HG03558 (cell line): Measurements from ENCODE around the gene AGO3.

Experiments used
- ATAC-seq: cut with Tn5 transposase; IDR thresholded peaks from one replicate; pipeline ENCODE4 v1.9.1; 2021; ENCODE audit warnings: moderate number of reproducible peaks; ENCODE audit not compliant: unreplicated experiment; ENCODE audit errors: extremely low read depth

Gene AGO3

DNA sequence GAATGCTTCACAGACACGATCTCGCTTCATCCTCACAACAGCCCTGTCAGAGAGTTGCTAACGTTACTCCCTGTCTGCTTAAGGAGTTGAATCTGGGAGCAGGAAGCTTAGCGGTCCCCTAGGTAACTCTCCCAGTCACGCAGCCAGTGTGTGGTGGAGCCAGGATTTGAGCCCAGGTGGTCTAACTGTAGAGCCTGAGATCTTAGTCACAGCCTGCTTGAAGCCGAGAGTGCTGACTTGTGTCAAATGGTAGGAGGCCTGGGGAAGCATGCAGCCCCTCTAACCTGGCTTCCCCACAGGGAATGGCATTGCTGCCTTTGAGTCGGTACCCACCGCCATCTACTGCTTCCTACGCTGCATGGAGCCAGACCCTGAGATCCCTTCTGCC lies 161.9 kb downstream of the AGO3 start:
- ATAC-seq = no peak

DNA sequence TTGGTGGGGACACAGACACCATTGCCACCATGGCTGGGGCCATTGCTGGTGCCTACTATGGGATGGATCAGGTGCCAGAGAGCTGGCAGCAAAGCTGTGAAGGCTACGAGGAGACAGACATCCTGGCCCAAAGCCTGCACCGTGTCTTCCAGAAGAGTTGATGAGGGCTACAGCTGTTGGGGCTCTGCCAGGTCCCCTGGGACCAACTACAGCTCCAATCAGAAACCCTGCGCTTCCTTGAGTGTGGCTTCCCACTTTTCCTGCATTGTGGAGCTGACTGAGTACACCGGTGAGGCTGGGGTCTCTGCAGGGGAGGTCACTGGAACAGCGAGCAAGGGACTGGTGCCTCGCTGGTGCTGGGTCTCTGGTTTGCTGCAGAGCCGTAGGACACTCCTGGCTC lies 162.3 kb downstream of the AGO3 start:
- ATAC-seq = no peak

DNA sequence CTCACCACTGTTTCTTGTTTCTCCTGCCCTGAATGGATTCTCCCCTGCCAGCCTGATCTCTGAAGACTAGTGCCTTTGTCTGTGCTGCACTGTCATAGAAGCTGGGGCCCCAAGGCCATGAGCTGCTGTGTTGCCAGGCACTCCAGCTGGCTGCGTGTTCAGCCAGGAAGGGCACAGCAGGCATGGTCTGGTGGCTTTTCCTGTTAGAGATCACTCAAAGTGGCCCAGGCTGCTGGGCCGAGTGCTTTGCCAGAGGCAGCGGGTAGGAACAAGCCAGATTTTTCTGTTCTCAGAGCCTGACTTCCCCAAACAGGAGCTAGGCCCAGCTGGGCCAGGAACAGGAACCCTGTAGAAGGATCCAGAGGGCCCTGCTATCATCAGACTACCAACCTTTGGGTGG lies 163.0 kb downstream of the AGO3 start:
- ATAC-seq = no peak

DNA sequence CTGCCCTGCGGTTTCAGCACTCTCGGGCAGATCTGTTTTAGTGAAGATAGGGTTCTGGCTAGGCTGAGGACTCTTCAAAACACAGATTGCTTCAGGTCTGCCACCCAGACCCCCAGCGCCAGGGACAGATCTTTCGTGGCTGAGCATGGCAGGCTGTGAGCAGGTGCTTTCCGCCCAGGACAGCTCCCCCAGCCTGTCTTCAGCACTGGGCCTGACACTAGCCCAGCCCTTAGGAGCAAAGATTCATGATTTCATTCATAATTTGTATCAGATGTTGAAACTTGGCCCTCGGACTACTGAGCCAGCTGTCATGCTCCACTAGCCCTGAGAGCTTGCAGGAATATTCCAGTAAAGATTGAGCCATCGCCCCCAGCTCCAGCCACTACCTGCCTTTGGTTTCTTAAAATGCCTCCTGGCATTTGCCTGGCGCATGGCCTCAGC lies 163.7 kb downstream of the AGO3 start:
- ATAC-seq = no peak

DNA sequence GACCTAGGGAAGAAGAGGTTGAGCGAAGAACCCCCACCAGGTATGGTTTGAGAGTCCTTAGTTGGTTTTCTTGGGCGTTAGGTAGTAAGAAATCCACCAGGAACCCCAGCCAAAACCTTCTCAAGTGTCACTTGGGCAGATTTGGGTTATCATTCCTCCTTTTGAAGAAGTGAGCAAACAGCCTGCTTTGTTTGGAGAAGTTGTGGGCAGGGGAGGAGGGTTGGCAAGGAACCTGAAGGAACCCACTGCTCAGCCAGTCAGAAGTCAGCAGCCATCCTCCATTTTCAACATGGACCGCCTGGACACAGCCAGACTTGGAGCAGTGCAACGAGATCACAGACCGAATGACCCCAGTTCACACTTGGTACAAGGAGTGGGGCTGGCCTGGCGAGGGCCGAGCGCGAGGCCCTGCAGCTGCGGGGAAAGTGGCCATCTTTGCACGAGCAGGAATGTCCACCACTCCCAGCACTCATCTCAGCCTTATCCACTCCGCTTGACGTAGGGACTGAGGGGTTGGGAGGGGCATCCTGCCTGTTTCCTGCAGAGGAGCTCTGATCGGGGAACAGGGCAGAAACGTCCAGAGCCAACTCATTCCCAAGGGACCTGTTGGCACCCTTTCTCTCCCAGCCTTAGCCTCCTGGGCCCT lies 165.0 kb downstream of the AGO3 start:
- ATAC-seq = no peak

DNA sequence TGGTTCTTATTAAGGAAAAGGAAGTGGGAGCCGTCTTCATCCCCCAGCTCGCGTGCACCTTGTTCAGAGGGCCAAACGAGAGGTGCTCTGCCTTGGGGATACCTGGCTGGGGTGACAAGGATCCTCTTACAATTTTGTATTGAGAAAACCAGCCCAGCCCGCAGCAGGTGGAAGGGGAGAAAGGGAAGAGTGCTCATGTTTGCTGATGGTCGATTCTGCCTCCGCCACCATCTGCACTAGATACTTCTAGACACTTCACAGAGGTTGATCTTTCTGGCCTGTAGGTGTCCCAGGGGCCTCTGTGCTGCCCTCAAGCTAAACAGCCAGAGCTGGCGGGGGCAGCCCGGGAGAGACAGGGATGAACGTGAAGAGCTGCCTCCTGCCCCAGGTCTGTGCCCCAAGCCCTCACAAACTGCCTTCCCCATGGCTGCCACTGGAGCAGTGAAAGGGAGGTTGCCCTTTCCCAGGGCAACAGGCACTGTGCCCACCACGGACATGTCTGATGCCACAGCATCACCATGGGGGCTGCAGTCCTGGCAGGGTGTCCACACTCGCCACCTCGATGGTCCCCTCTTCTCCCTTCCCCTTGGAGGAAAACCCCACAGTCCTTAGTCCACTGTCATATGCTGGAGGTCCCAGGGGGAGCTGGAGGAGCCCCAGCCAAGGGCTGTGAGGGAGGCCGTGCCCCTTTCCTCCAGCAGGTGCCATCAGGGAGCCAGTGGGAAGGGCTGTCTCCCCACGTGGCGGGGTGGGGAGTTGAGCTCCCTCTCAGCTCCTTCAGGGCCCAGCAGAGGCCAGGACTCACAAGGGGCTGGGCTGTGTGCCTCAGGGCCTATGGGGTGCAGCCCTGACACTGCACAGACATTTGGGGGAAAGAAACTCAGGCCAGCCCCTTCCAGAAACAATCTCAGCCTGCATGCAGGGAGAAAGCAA lies 165.9 kb downstream of the AGO3 start:
- ATAC-seq = no peak

DNA sequence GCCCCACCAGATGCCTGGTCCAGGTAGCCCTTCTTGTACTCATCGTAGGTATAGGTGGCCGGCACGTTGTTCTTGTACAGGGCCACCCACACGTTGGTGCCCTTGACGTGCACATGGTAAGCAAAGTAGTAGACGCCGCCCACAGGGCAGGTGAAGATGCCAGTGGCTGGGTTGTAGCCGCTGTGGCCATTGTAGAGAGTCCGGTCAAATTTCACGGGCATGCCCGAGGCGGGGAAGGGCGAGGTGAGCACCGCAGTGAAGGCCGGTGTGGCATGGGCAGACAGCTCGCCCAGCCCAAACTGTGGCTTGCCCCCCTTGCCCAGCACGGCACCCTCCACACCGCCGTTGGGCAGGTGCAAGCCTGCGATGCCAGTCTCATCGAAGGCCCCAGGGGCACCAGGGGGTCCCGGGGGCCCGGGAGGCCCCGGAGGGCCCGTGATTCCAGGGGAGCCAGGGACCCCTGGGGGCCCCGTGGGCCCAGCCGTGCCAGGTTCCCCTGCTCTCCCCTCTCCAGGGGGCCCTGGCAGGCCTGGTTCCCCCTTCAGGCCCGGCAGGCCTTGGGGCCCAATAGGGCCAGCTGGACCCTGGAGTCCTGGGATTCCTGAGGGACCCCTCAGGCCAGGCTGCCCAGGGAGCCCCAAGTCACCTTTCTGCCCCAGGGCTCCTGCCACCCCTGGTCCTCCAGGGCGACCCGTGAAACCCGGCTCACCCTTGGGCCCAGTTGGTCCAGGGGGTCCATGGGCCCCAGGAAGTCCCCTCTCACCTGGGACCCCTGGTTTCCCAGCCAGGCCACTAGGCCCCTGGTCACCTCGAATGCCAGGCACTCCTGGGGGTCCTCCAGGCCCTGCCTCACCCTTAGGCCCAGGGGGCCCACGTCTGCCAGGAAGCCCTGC lies 167.0 kb downstream of the AGO3 start:
- ATAC-seq = no peak

DNA sequence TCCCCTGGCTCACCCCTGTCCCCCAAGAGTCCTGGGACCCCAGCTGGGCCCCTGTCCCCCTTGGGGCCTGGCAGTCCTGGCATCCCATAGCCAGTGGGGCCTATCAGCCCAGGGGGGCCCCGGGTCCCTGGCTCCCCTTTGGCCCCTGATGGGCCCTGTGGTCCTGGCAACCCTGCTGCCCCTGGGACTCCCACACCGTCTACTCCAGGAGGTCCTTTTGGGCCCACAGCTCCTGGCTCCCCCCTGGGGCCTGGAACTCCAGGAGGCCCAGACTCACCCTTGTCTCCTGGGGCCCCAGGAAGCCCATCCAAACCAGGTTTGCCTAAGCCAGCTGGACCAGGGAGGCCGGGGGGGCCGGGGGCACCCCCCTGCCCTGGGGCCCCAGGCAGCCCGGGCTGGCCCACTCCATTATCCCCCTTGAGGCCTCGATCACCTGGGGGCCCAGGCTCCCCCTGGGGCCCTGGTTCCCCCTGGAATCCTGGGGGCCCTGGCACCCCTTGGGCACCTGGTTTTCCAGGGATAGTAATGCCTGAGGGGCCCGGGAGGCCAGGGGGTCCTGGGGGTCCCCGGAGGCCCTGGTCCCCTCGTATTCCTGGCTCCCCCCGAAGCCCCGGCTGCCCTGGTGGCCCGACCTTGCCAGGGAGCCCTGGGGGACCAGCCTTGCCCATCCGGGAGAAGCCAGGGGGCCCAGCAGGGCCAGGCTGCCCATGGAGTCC lies 167.9 kb downstream of the AGO3 start:
- ATAC-seq = no peak

DNA sequence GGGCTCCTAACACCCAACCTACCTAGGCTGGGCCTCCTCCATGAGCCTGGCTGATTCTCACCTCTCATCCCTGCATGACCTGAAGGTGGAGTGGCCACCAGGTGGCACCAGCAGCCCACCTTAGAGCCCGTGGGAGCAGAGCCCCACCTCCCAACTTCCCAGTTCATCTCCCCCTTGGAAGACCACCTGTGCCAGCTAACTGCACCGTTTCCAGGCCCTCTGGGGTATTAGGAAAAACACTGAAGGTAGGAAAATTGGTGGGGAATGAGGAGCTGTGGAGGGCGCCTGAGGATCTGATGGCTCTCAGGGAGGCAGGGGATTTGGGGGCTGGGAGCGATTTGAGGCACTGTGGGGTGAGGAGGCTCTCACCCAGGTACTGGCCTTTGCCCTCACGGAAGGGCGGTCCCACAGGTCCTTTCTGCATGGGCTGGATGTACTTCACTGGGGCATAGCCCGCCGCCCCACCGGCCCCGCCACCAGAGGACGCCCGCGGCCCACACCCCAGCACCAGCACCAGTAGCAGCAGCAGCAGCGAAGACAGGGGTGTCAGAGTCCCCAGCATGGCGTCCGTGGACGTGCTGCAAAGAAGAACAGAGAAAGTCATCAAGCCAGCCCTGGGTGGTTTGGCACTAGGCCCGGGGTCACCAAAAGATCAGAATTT lies 168.9 kb downstream of the AGO3 start:
- ATAC-seq = no peak

DNA sequence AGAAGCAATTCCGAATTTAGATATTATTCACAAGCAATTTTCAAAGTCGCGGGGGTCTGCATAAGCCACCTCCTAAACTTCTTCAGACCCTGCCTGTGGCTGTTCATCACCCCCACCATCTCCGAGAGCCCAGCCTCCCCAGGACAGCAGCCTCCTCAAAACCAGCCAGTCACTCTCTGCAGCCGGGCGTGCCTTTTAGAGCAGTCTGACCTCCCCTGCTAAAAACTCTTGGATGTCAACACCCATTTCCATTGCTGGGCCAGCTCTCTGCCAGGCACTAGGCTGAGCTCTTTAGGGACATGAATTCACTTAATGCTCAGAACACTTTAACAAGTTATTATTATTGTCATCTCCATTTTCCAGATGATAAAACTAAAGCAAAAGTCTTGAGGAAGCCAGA lies 169.5 kb downstream of the AGO3 start:
- ATAC-seq = no peak

DNA sequence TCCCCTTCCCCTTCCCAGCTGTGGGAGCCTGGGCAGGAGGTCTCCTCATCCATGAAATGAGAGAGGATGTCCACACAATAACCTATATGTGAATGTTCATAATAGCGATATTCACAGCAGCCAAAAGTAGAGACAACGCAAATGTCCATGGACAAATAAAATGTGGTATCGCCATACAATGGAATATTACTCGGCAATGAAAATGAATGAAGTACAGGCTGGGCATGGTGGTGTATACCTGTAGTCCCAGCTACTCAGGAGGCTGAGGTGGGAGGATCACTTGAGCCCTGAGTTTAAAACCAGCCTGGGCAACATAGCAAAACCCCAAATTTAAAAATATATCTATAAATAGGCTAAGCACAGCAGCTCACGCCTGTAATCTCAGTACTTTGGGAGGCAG lies 170.6 kb downstream of the AGO3 start:
- ATAC-seq = no peak

DNA sequence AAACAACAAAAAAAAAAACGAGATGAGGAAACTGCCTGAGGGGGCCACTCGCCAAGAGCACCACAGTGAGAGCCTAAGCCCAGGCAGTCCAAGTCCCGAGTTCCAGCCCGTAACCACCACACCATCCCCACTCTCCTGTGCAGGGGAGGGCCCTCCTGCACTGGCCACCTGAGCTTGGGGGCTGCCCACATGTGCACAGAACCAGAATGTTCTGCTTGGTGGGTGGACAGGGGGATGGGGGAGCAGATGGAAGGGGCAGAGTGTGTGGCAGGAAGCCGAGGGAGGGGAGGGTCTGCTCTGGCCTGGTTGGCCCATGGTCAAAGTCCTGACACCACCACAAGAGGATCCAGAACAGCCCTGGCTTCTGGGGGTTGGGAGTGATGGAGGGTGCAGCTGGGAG lies 175.4 kb downstream of the AGO3 start:
- no peak for ATAC-seq

DNA sequence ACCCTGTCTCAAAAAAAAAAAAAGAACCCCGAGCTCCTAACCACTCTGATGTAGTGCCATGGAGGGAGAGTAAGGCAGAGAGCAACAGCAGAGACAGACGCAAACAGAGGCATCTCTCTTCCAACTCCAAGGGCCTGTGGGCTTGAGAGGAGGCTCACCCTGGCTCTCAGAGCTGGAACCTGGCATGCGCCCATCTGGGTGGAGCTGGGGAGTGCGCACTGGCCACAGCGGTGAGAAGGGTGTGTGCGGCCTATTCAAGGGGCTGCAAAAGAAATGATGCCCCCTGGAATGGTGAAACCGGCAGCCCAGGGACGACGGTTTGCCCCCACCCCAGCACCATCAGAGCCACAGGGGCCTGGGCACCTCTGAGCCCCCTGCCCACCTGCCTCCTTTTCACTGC lies 176.5 kb downstream of the AGO3 start:
- ATAC-seq = no peak

DNA sequence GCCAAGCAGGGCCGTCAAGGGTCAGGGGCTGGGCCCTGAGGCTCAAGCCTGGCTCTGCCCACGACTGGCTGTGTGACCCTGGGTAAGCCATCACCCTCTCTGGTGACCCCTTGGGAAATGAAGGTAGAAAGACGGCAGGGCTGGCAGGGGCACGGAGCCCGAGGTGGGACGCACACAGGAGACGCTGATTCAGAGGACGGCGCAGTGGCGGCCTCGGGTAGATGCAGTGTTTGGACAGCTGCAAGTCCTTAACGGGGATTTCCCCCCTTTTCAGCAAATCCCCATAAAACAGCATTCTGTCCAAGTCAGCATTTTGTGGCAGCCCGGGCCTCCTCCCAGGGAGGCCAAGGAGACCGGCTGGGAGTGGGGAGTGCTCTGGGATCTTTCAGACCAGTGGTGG lies 177.4 kb downstream of the AGO3 start:
- no peak for ATAC-seq

DNA sequence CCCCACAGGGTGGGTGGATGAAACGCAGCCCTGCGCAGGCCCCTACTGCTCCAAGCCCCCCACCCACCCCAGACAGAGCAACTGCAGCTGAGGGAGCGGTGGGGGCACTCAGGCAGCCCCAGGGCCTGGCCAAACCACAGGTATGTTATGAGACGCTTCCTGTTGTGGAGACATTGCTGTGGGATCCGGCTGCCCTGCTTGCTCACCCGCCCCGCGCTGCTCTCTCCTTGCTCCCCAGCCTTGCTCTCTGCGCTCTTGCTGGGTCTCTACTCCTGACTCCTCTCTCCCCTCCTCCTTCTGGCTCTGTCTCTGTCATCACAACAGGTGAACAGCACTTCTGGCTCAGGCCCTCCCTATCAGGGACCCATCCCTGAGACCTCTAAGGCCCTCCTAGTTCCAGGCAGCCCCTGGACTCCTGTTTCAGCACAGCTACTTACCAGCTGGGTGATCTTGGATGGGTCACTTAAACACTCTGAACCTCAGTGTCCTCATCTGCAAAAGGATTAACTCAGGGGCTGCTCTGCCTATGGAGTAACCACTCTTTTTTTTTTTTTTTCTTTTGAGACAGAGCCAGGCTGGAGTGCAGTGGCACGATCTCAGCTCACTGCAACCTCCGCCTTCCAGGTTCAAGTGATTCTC lies 178.3 kb downstream of the AGO3 start:
- no peak for ATAC-seq

DNA sequence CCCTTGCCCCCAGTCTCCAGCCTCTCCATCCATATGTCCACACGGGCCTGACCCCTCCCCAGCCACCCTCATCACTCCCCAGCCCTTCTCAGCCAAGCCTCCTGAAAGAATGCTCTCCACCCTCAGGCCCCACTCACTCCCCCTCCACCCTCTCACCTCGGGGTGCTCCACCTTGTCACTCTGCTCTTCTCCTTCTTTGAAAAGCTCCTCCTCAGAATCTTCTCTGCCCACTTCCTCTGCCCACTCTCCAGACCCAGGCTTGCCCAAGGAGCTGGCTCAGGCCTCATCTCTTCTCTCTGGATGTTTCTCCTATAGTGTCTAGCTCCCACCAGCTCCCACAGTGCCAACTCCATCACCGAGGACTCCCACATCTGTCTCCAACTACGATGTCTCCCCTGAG lies 180.2 kb downstream of the AGO3 start:
- ATAC-seq = no peak

DNA sequence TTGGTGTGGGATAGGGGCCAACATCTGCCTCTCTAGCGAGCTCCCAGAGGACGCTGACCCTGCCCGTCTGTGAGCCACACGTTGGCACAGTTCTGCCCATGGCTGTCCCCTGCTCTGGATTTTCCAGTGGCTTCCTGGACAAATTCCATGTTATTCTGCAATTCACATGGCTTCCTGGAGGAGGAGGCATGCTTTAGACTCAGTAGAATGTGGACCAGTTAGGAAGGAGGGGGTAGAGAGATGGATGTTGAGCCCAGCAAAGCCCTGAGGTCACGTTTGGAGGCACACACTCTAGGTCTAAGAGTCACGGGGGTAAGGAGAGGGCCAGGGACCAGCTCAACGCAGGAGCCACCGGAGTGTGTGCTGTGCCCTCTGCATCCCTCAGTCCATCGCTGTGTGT lies 181.9 kb downstream of the AGO3 start:
- ATAC-seq = no peak

DNA sequence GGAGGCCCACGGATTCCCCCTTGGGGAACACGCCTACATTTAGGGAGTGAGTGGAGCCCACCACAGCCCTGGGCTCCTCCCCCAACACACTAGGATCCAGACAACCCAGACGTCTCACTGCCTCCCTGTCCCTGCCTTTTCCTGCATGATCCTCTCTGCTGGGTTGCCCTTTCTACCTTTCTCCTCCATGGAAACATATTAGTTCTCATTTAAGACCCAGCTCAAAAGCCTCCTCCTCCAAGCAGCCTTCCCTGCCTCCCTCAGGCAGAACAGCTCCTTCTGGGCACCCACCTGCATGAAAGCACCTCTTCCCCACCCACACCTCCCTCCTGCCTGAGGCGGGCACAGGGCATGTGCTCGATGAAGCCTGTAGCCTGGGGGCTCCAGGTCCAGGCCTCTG lies 183.5 kb downstream of the AGO3 start:
- ATAC-seq = no peak

DNA sequence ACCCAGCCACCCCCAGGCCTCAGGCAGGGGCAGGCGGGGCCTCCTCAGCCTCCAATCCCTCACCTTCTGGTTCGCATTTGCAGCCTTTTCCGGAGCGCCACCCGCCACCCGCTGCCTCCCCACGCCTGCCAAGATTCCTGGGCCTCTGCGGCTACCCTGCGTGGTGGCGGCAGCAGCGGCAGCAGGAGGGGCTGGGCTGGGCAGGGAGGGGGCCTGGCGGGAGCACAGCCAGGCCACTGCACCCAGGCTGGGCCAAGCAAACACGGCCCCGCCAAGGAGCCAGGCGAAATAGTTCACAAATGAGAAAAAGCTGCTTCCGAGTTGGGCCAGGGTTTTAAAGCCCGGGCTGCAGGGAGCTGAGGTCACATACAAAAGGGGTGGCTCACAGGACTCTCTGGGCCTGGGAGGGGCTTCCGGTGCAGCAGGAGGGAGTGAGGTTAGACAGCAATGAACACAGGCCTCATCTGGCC lies 184.3 kb downstream of the AGO3 start:
- ATAC-seq = no peak
